ENCODE measurements around the gene CHD5.

- TF ChIP-seq CTCF (IDR thresholded peaks at IDR 0.05) (no peak), POLR2A (IDR thresholded peaks at IDR 0.05) (no peak)
Measured at GRCh38 chr1:6068073-6068472, 112.0 kb downstream of the CHD5 start.
